GM18508 (cell line): ENCODE measurements around the gene DCC.

Source experiments
- ATAC-seq: cut with Tn5 transposase; IDR thresholded peaks from one replicate; pipeline ENCODE4 v1.9.1; 2021; ENCODE audit warnings: moderate number of reproducible peaks; ENCODE audit not compliant: insufficient read depth, unreplicated experiment

Gene DCC

GRCh38 chr18:52869942-52870907 lies 530.2 kb downstream of the DCC start:
- no peak for ATAC-seq

- ATAC-seq, result no peak
Measured at GRCh38 chr18:52874774-52875173, 534.8 kb downstream of the DCC start.

GRCh38 chr18:52875725-52876124 lies 535.7 kb downstream of the DCC start:
- ATAC-seq, result no peak

- ATAC-seq, result no peak
Measured at GRCh38 chr18:52888014-52888413, 548.0 kb downstream of the DCC start.

GRCh38 chr18:52894801-52895200 lies 554.8 kb downstream of the DCC start:
- no peak for ATAC-seq

- ATAC-seq, result no peak
Measured at GRCh38 chr18:52897611-52898484, 557.9 kb downstream of the DCC start.

- no peak for ATAC-seq
Measured at GRCh38 chr18:52898485-52899058, 558.6 kb downstream of the DCC start.

- no peak for ATAC-seq
Measured at GRCh38 chr18:52902188-52902587, 562.2 kb downstream of the DCC start.

GRCh38 chr18:52903857-52904256 lies 563.9 kb downstream of the DCC start:
- no peak for ATAC-seq

- ATAC-seq, result no peak
Measured at GRCh38 chr18:52907543-52908308, 567.7 kb downstream of the DCC start.

- ATAC-seq, result no peak
Measured at GRCh38 chr18:52914148-52914547, 574.2 kb downstream of the DCC start.

- ATAC-seq, result no peak
Measured at GRCh38 chr18:52920665-52921064, 580.7 kb downstream of the DCC start.

GRCh38 chr18:52933356-52933755 lies 593.4 kb downstream of the DCC start:
- no peak for ATAC-seq

GRCh38 chr18:52936931-52937330 lies 596.9 kb downstream of the DCC start:
- no peak for ATAC-seq

- ATAC-seq, result no peak
Measured at GRCh38 chr18:52937840-52938239, 597.8 kb downstream of the DCC start.

- no peak for ATAC-seq
Measured at GRCh38 chr18:52945552-52945951, 605.6 kb downstream of the DCC start.

GRCh38 chr18:52948868-52949444 lies 609.0 kb downstream of the DCC start:
- ATAC-seq, result no peak

GRCh38 chr18:52950155-52950554 lies 610.2 kb downstream of the DCC start:
- ATAC-seq, result no peak

GRCh38 chr18:52953387-52953786 lies 613.4 kb downstream of the DCC start:
- ATAC-seq, result no peak

GRCh38 chr18:52963481-52963880 lies 623.5 kb downstream of the DCC start:
- no peak for ATAC-seq
